HCT116 (cell line): ENCODE measurements around the gene GCNT2. TPM values are rescaled to one million over a fixed set of nuclear protein-coding genes. Genes with fewer than 3 reads are reported as not detected.

Experiments used
- ATAC-seq: fragments of 200-7000 bp; cut with Tn5 transposase; 2 replicates; pipeline ENCODE4 v1.9.1; 2020; ENCODE audit warnings: mild to moderate bottlenecking, moderate library complexity
- BruUV-seq: library from RNA; stranded (reverse); fragments of 400-500 nt; replicated peaks from 2 replicates; lab custom pipeline; 2021; lab: Mats Ljungman, UMichigan
- CTCF ChIA-PET: fragments of 300-600 bp; sonication (Branson Sonifier 250); formaldehyde crosslinking; loops from one replicate; lab custom pipeline; 2021; ENCODE audit warnings: antibody characterized with exemption; lab: Charles Lee
- POLR2A ChIA-PET: fragments of 300-600, 350-600 bp; sonication (Branson Sonifier 250); formaldehyde crosslinking; loops from one replicate; lab custom pipeline; 2021; ENCODE audit warnings: antibody characterized with exemption; lab: Charles Lee
- RAD21 ChIA-PET, 2 experiments: fragments of 300-600 bp; sonication (Branson Sonifier 250); formaldehyde crosslinking; loops; one replicate each; lab custom pipeline; 2023; ENCODE audit warnings: low total read pairs in 2 of 2; ENCODE audit not compliant: uncharacterized antibody in 2 of 2, unreplicated experiment in 2 of 2, low non-redundant PET in 1 of 2; lab: Charles Lee
- DNase-seq: peaks from one replicate; pipeline ENCODE4 v3.0.0-alpha.2; 2010; ENCODE audit warnings: low read depth, low spot score
- H2AFZ ChIP-seq: fragments of 200-600 bp; shearing (Covaris generic), sonication (generic); 2 replicates; pipeline ENCODE4 v1.6.1; 2017; ENCODE audit warnings: low read depth, mixed run types, mixed read lengths, antibody characterized with exemption, low read length; ENCODE audit not compliant: poor library complexity, severe bottlenecking
- H3K27ac ChIP-seq: 2 replicates; pipeline ENCODE4 v1.5.1; 2012; ENCODE audit warnings: low read depth, low read length
- H3K27me3 ChIP-seq: fragments of 200-600 bp; sonication (generic); 2 replicates; pipeline ENCODE4 v1.6.1; 2016; ENCODE audit warnings: mixed run types, low read length, mixed read lengths; ENCODE audit not compliant: insufficient read depth
- H3K36me3 ChIP-seq, 2 experiments: fragments of 200-500 bp in 1 of 2; fragments of 200-600 bp in 1 of 2; sonication (Bioruptor generic) in 1 of 2; sonication (generic) in 1 of 2; 2 replicates each; pipeline versions ENCODE4 v1.5.1 to v1.6.1; 2014 to 2016; ENCODE audit warnings: low read length in 2 of 2, inconsistent platforms in 1 of 2, mixed read lengths in 1 of 2, mixed run types in 1 of 2; ENCODE audit not compliant: insufficient read depth in 2 of 2, control insufficient read depth in 1 of 2
- H3K4me1 ChIP-seq, 2 experiments: fragments of 200-600 bp in 1 of 2; sonication (generic) in 1 of 2; 2 replicates each; pipeline versions ENCODE4 v1.5.1 to v1.6.1; 2012 to 2017; ENCODE audit warnings: low read length in 2 of 2, inconsistent platforms in 1 of 2, mild to moderate bottlenecking in 1 of 2, mixed read lengths in 1 of 2, mixed run types in 1 of 2, moderate library complexity in 1 of 2; ENCODE audit not compliant: insufficient read depth in 2 of 2, control insufficient read depth in 1 of 2
- H3K4me2 ChIP-seq: fragments of 200-600 bp; sonication (generic); 2 replicates; pipeline ENCODE4 v1.6.1; 2017; ENCODE audit warnings: mixed run types, low read length, mixed read lengths
- H3K4me3 ChIP-seq, 2 experiments: fragments of 200-600 bp in 1 of 2; sonication (generic) in 1 of 2; replicated peaks in 1 of 2; 2 replicates each; pipeline ENCODE4 v1.5.1; 2011 to 2016; ENCODE audit warnings: low read length in 2 of 2, control low read depth in 1 of 2, low read depth in 1 of 2, mild to moderate bottlenecking in 1 of 2, mixed read lengths in 1 of 2, mixed run types in 1 of 2
- H3K79me2 ChIP-seq: fragments of 200-600 bp; sonication (generic); 2 replicates; pipeline ENCODE4 v1.6.1; 2017; ENCODE audit warnings: mild to moderate bottlenecking, mixed run types, low read length, moderate library complexity, mixed read lengths; ENCODE audit not compliant: insufficient read depth
- H3K9ac ChIP-seq: fragments of 200-600 bp; sonication (generic); 2 replicates; pipeline ENCODE4 v1.6.1; 2016; ENCODE audit warnings: low read length, mixed read lengths
- H3K9me2 ChIP-seq: fragments of 200-600 bp; sonication (generic), shearing (Covaris generic); 2 replicates; pipeline ENCODE4 v1.6.1; 2017; ENCODE audit warnings: mixed run types, mild to moderate bottlenecking, moderate library complexity; ENCODE audit not compliant: insufficient read depth
- H3K9me3 ChIP-seq, 2 experiments: fragments of 200-500 bp in 1 of 2; fragments of 200-600 bp in 1 of 2; sonication (Bioruptor generic) in 1 of 2; sonication (generic) in 1 of 2; 2 replicates each; pipeline ENCODE4 v1.6.1; 2014 to 2017; ENCODE audit warnings: low read length in 2 of 2, mixed read lengths in 2 of 2, inconsistent platforms in 1 of 2, low read depth in 1 of 2, mild to moderate bottlenecking in 1 of 2, mixed run types in 1 of 2, moderate library complexity in 1 of 2; ENCODE audit not compliant: control insufficient read depth in 1 of 2, insufficient read depth in 1 of 2
- H4K20me1 ChIP-seq: fragments of 200-600 bp; sonication (generic), shearing (Covaris generic); 2 replicates; pipeline ENCODE4 v1.6.1; 2017; ENCODE audit warnings: mixed run types, mild to moderate bottlenecking, moderate library complexity; ENCODE audit not compliant: insufficient read depth
- ATF3 ChIP-seq: IDR thresholded peaks from 2 replicates; pipeline ENCODE4 v1.6.1; 2012
- CEBPB ChIP-seq: IDR thresholded peaks from 2 replicates; pipeline ENCODE4 v1.6.1; 2012; ENCODE audit warnings: low read depth
- EGR1 ChIP-seq: IDR thresholded peaks from 2 replicates; pipeline ENCODE4 v1.6.1; 2012; ENCODE audit warnings: low read depth
- ELF1 ChIP-seq: IDR thresholded peaks from 2 replicates; pipeline ENCODE4 v1.6.1; 2012; ENCODE audit warnings: low read depth, borderline replicate concordance
- EZH2 ChIP-seq: fragments of 200-600 bp; sonication (generic); IDR thresholded peaks from 2 replicates; pipeline ENCODE4 v1.6.1; 2017; ENCODE audit warnings: antibody characterized with exemption, mixed run types
- EZH2phosphoT487 ChIP-seq: fragments of 200-600 bp; IDR thresholded peaks from 2 replicates; pipeline ENCODE4 v1.6.1; 2018; ENCODE audit warnings: antibody characterized with exemption, borderline replicate concordance
- FOSL1 ChIP-seq: IDR thresholded peaks from 2 replicates; pipeline ENCODE4 v1.6.1; 2012; ENCODE audit warnings: low read depth
- JUND ChIP-seq: IDR thresholded peaks from 2 replicates; pipeline ENCODE4 v1.6.1; 2012
- POLR2AphosphoS5 ChIP-seq: IDR thresholded peaks from 2 replicates; pipeline ENCODE4 v1.6.1; 2011; ENCODE audit warnings: mild to moderate bottlenecking, low read depth, low read length, moderate library complexity
- RAD21 ChIP-seq: IDR thresholded peaks from 2 replicates; pipeline ENCODE4 v1.6.1; 2012; ENCODE audit warnings: low read depth, mild to moderate bottlenecking
- SIN3A ChIP-seq: IDR thresholded peaks from 2 replicates; pipeline ENCODE4 v1.6.1; 2012; ENCODE audit warnings: low read depth
- SP1 ChIP-seq: IDR thresholded peaks from 2 replicates; pipeline ENCODE4 v1.6.1; 2012; ENCODE audit warnings: low read depth
- SRF ChIP-seq: IDR thresholded peaks from 2 replicates; pipeline ENCODE4 v1.6.1; 2012; ENCODE audit warnings: low read depth
- TCF7L2 ChIP-seq: IDR thresholded peaks from 2 replicates; pipeline ENCODE4 v1.7.0; 2011; ENCODE audit warnings: borderline replicate concordance, inconsistent platforms; ENCODE audit not compliant: insufficient read depth, insufficient read length; ENCODE audit errors: extremely low read depth
- ZBTB33 ChIP-seq: IDR thresholded peaks from 2 replicates; pipeline ENCODE4 v1.6.1; 2011; ENCODE audit warnings: mild to moderate bottlenecking, low read length, moderate library complexity; ENCODE audit not compliant: insufficient replicate concordance; ENCODE audit errors: extremely low read depth
- ZFX ChIP-seq: fragments of 450-650 bp; IDR thresholded peaks from 2 replicates; pipeline ENCODE4 v1.6.1; 2017
- ZNF274 ChIP-seq: fragments of 200-500 bp; sonication (Bioruptor generic); IDR thresholded peaks from 2 replicates; pipeline ENCODE4 v1.6.1; 2014; ENCODE audit warnings: mild to moderate bottlenecking, low read depth, low read length, inconsistent platforms
- intact Hi-C: fragments of 100-400 bp; cut with micrococcal nuclease; formaldehyde crosslinking; loops from 2 replicates; pipeline ENCODE4 v1.10.0; 2022
- total RNA-seq: library from RNA; stranded (reverse); gene quantifications from one replicate; pipeline ENCODE4 v1.2.1, GENCODE V29; 2021; ENCODE audit not compliant: unreplicated experiment
- TF ChIP-seq, protein P1 (sequence below), 3 experiments: fragments of 200-600 bp in 1 of 3; sonication (generic) in 1 of 3; IDR thresholded peaks in 2 of 3; conservative IDR thresholded peaks in 1 of 3; 2 replicates each; pipeline ENCODE4 v1.5.1; 2012 to 2017; ENCODE audit warnings: low read depth in 2 of 3, low read length in 2 of 3, antibody characterized with exemption in 1 of 3, borderline replicate concordance in 1 of 3, control low read depth in 1 of 3, mild to moderate bottlenecking in 1 of 3, mixed read lengths in 1 of 3, mixed run types in 1 of 3, moderate library complexity in 1 of 3; ENCODE audit not compliant: insufficient read depth in 1 of 3
- TF ChIP-seq, protein P2 (sequence below): IDR thresholded peaks from 2 replicates; pipeline ENCODE4 v1.6.1; 2012

Gene GCNT2
- total RNA-seq, 1 experiment from 2014 or later: 0.74 TPM

GRCh38 chr6:10541591-10541990 lies 20.4 kb downstream of the GCNT2 start:
- Histone ChIP-seq H3K79me2 (no peaks in the 10 kb centered on the region), H3K27ac (no peak overlapping the region), H3K4me2 (no peak overlapping the region), H3K4me1 (no peaks in the 10 kb centered on the region), H3K9me3 (no peaks in the 10 kb centered on the region), H3K9me2 (no peaks in the 10 kb centered on the region), H3K4me3 (no peak overlapping the region), H3K36me3 (no peaks in the 10 kb centered on the region), H4K20me1 (no peaks in the 10 kb centered on the region), H2AFZ (no peak overlapping the region), H3K9ac (no peak overlapping the region), H3K27me3 (no peaks in the 10 kb centered on the region)
- RAD21 ChIA-PET: no interaction called here
- intact Hi-C loops: no loop called here
- no peak for TF ChIP-seq EZH2phosphoT487
- TF ChIP-seq SIN3A: no peak
- TF ChIP-seq ZBTB33: no peak
- no peak for TF ChIP-seq CEBPB
- TF ChIP-seq ZNF274: no peak
- no peak for TF ChIP-seq FOSL1
- TF ChIP-seq ZFX: no peak
- no peak for TF ChIP-seq EZH2
- ATAC-seq: no peak
- DNase-seq: no peak
- POLR2A ChIA-PET: no interaction called here
- no TSS peak for BruUV-seq
- CTCF ChIA-PET: no interaction called here

- no peaks in the 10 kb centered on the region for H4K20me1 ChIP-seq
- CTCF ChIA-PET: no interaction called here
- RAD21 ChIA-PET: no interaction called here
- no peak for ATAC-seq
- no peaks in the 10 kb centered on the region for H3K9me3 ChIP-seq
- intact Hi-C loops: no loop called here
- no peak overlapping the region for H2AFZ ChIP-seq
- POLR2A ChIA-PET: no interaction called here
- DNase-seq: no peak
- no peak overlapping the region for H3K4me3 ChIP-seq
- H3K4me1 ChIP-seq: no peaks in the 10 kb centered on the region
- H3K36me3 ChIP-seq: no peaks in the 10 kb centered on the region
- H3K9ac ChIP-seq: no peak overlapping the region
- no peaks in the 10 kb centered on the region for H3K79me2 ChIP-seq
- H3K4me2 ChIP-seq: no peak overlapping the region
- no peaks in the 10 kb centered on the region for H3K9me2 ChIP-seq
- H3K27me3 ChIP-seq: no peaks in the 10 kb centered on the region
- no TSS peak for BruUV-seq
- no peak overlapping the region for H3K27ac ChIP-seq
- no peak for TF ChIP-seq CEBPB
- TF ChIP-seq SP1: no peak
- TF ChIP-seq JUND: no peak
- TF ChIP-seq, protein P1, sequence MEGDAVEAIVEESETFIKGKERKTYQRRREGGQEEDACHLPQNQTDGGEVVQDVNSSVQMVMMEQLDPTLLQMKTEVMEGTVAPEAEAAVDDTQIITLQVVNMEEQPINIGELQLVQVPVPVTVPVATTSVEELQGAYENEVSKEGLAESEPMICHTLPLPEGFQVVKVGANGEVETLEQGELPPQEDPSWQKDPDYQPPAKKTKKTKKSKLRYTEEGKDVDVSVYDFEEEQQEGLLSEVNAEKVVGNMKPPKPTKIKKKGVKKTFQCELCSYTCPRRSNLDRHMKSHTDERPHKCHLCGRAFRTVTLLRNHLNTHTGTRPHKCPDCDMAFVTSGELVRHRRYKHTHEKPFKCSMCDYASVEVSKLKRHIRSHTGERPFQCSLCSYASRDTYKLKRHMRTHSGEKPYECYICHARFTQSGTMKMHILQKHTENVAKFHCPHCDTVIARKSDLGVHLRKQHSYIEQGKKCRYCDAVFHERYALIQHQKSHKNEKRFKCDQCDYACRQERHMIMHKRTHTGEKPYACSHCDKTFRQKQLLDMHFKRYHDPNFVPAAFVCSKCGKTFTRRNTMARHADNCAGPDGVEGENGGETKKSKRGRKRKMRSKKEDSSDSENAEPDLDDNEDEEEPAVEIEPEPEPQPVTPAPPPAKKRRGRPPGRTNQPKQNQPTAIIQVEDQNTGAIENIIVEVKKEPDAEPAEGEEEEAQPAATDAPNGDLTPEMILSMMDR (IDR thresholded peaks at IDR 0.05 in 2 of 3, conservative IDR thresholded peaks at IDR 0.05 in 1 of 3; ENCODE audit: borderline replicate concordance in 1 of 3, insufficient read depth in 1 of 3, low read depth in 2 of 3, low read length in 2 of 3): no peak
- TF ChIP-seq ELF1: no peak
- no peak for TF ChIP-seq TCF7L2
- no peak for TF ChIP-seq POLR2AphosphoS5
- TF ChIP-seq EZH2phosphoT487: no peak
- TF ChIP-seq EGR1: no peak
- TF ChIP-seq SIN3A: no peak
- TF ChIP-seq ZFX: no peak
- TF ChIP-seq, protein P2, sequence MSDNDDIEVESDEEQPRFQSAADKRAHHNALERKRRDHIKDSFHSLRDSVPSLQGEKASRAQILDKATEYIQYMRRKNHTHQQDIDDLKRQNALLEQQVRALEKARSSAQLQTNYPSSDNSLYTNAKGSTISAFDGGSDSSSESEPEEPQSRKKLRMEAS: no peak
- TF ChIP-seq ATF3: no peak
- no peak for TF ChIP-seq ZNF274
- TF ChIP-seq SRF: no peak
- no peak for TF ChIP-seq RAD21
These were observed 21.1 kb downstream of the GCNT2 start for GRCh38 chr6:10542213-10542612.
